GM18870 (cell line): ENCODE results near the gene RPTOR.

Experiments
- ATAC-seq: cut with Tn5 transposase; IDR thresholded peaks from one replicate; pipeline ENCODE4 v1.9.1; 2021; ENCODE audit warnings: moderate library complexity; ENCODE audit not compliant: unreplicated experiment

Gene RPTOR

DNA sequence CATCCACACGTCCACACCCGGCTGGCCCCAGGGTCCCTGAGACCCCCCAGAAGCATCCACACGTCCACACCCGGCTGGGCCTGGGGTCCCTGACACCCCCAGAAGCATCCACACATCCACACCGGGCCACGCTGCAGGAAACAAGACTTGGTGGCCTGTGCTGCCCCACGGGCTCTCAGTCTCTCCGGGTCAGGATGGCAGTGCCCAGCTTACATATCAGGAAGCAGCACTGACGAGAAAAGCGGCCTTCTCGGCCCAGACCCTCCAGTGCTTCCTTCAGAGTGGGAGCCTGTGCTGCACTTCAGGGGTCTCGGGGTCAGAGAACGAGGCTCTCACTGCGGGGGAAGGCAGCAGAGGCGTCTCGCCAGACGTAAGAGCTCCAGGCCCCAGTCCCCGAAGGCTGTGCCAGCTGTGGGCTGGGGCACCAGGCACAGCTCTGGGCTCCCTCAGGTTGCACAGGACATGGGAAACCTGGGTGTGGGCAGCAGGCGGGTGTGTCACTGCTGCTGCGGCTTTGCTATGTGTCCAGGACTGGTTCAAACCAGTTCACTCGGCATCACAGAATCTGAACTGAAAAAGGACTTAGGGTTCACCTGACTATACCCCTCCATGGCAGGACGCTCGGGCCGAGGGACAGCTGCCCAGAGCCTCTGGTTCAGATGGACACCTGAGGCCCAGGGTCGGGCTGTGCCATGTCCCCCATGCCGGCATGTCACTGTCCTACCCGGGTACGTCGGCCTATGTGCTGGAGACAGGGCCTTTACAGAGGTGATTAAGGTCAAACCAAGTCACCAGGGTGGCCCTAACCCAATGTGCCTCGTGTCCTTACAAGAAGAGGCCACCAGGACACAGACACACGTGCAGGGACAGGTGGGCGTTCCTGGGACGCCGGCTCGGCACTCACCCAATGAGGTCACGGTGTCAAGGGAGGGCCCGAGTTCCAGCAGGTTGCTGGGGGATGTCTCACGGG is 406.8 kb downstream of the RPTOR start:
- no peak for ATAC-seq

DNA sequence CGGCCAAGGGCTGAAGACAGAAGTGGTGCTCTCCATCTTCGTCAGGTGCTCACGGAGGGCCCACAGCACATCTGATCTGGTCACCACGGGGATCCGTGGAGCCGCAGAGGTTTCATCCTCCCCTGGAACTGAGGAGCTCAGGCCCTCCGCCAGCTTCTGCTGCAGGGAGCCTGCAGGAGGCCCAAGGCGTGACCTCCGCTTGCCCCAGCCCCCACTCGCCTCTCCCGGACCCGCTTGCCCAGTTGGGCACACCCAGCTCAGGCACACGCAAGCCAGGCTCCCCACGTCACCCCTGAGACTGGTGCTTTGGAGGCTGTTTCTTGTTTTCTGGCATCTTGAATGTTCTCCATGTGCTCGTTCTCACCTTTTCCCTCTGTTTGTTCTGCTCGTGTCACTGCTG is 407.7 kb downstream of the RPTOR start:
- ATAC-seq, result no peak

DNA sequence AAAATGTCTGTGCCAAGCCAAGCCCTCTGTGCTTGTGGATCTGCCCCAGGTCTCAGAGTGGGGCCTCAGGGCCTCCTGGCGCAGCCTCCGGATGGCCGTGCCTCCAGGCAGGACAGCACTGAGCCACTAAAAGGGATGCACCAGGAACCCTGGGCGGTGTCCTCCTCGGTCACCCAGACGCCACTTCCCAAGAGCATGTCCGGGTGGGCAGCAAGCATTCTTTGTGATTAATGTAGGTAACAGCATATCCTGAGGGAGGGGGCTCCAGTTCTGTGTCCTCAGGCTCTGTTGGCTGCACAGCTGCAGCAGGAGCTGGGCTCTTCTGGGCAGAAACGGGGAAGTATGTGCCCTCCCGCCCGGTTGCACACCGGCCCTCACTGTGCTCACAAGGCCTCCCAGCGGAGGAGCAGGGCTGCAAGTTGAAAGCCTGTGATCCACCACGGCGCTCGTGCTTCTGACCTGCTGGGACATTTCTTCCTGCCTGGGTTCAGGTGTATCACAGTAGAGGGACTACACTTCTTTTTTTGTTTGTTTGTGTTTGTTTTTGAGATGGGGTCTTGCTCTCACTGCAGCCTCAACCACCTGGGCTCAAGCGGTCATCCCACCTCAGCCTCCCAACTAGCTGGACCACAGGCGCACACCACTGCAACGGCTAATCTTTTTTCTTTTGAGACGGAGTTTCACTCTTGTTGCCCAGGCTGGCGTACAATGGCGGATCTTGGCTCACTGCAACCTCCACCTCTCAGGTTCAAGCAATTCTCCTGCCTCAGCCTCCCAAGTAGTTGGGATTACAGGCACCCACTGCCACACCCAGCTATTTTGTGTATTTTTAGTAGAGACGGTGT is 409.1 kb downstream of the RPTOR start:
- no peak for ATAC-seq

- ATAC-seq, result no peak
These were observed 410.4 kb downstream of the RPTOR start for GRCh38 chr17:80955078-80955477.

- ATAC-seq, result no peak
These were observed 411.1 kb downstream of the RPTOR start for GRCh38 chr17:80955671-80956280.

GRCh38 chr17:80956321-80957190 is 411.9 kb downstream of the RPTOR start:
- no peak for ATAC-seq

DNA sequence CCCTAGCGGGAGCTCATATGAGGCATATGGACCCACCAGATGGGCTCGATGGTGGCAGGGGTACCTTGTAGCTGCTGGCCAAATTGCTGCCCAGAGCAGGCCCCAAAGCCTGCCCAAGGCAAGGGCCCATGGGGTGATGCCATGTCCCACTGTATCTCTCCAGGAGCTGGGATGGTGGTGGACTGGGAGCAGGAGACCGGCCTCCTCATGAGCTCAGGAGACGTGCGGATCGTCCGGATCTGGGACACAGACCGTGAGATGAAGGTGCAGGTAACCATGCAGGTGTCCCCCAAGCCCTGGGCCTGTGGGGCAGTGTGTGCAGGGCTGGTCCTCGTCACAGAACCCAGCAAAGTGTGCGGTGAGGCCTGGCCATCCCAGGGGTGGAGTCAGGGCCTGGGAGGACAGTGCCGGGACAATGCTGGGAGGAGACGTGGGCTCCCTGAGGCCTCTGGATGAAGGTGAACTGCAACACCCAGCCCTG is 412.9 kb downstream of the RPTOR start:
- ATAC-seq, result no peak

GRCh38 chr17:80959330-80960036 is 414.8 kb downstream of the RPTOR start:
- ATAC-seq, result no peak

DNA sequence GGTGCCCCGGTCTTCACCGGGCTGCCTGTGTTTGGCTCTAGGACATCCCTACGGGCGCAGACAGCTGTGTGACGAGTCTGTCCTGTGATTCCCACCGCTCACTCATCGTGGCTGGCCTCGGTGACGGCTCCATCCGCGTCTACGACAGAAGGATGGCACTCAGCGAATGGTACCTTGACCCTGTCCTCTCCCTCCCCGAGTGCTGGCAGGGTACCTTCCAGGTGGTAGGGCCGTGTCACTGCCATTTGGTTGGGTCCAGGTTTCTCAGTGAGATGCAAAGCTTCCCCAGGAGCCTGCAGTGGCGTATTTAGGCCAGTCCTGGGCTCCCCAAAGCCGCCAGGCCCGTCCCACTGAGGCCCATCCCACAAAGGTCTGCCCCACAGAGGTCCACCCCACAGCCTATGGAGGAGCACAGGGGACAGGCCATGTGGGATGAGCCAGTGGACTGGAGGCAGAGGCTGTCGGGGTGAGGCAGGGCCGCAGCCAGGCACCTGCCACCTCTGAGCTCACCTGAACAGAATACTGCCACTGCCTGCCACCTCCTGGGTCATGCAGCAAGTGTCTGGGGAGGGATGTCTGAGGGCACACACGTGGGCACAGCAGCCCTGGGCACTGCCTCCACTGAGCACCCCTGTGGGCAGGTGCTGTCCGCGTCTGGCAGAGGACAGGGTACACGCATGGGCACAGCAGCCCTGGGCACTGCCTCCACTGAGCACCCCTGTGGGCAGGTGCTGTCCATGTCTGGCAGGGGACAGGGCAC is 415.6 kb downstream of the RPTOR start:
- ATAC-seq, result no peak

- ATAC-seq, result no peak
These were observed 416.3 kb downstream of the RPTOR start for GRCh38 chr17:80960797-80961452.

DNA sequence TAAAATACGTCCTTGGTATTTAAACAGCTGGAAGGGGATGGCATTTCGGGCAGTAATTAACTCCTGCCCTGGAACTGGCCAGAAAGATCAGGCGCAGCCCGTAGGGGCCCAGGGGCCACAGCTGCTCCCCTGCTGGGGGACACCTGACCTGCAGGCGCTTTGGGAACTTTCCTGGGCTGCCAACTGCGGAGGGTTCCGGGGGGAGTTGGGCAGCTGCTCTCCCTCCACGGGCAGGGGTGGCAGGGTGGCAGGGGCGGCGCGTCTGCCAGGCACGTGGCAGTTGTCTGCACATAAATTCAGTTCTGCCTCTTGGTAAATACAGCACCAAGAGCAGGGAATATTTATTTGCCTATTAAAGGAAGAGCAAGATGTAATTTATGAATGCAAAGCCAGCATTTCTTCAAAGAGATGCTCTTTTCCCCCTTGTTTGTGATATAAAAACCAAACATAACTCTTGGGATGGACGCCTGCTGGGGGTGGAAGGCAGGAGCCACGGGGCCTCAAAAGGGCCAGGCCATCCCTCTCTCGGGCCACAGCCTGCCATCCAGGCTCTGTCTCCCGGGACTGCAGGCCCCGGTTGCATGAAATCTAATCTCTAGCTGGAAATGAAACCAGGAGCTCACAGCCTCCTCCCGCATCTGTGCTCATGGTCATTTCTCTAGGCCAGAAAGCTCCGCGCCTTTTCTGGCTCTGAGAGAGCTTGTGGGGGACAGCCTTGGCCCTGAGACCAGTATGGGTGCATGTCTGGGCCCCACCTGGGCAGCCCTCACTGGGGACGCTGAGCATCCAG is 417.1 kb downstream of the RPTOR start:
- no peak for ATAC-seq

GRCh38 chr17:80962356-80963329 is 418.0 kb downstream of the RPTOR start:
- ATAC-seq, result no peak

- ATAC-seq, result no peak
These were observed 419.3 kb downstream of the RPTOR start for GRCh38 chr17:80963812-80964543.

GRCh38 chr17:80964544-80964856 is 419.9 kb downstream of the RPTOR start:
- ATAC-seq, result no peak

GRCh38 chr17:80964859-80965580 is 420.4 kb downstream of the RPTOR start:
- no peak for ATAC-seq
